Heart left ventricle (tissue), 16 donors: ENCODE data around the gene PAQR6. TPM values are rescaled to one million over a fixed set of nuclear protein-coding genes. Genes with fewer than 3 reads are reported as not detected.

ENCODE experiments used
- ATAC-seq, 4 donors: fragments of 200-7000 bp; cut with Tn5 transposase; one replicate each; pipeline ENCODE4 v1.9.1; 2020 to 2022; ENCODE audit warnings: moderate library complexity in 4 of 4, mild to moderate bottlenecking in 3 of 4, moderate number of reproducible peaks in 1 of 4
- DNase-seq, 5 donors: peaks; one replicate each; pipeline ENCODE4 v3.0.0-alpha.2; 2020
- H3K27ac ChIP-seq, 12 donors: fragments of 200-600 bp; sonication (generic) in 4 of 12; one replicate each; pipeline versions ENCODE4 v1.5.0 to v1.8.0; 2016 to 2022; ENCODE audit warnings: mild to moderate bottlenecking in 2 of 12
- H3K27me3 ChIP-seq, 9 donors: fragments of 200-600 bp; sonication (generic) in 2 of 9; one replicate each; pipeline versions ENCODE4 v1.5.1 to v1.8.0; 2016 to 2022; ENCODE audit warnings: mild to moderate bottlenecking in 3 of 9
- H3K36me3 ChIP-seq, 9 donors: fragments of 200-600 bp; sonication (generic) in 2 of 9; one replicate each; pipeline versions ENCODE4 v1.5.0 to v1.8.0; 2018 to 2022; ENCODE audit warnings: mild to moderate bottlenecking in 2 of 9
- H3K4me1 ChIP-seq, 12 donors: fragments of 200-600 bp; sonication (generic) in 4 of 12; one replicate each; pipeline versions ENCODE4 v1.5.0 to v1.8.0; 2016 to 2022; ENCODE audit warnings: mild to moderate bottlenecking in 3 of 12
- H3K4me3 ChIP-seq, 12 donors: fragments of 200-600 bp; sonication (generic) in 4 of 12; one replicate each; pipeline versions ENCODE4 v1.5.0 to v1.8.0; 2017 to 2022; ENCODE audit warnings: mild to moderate bottlenecking in 9 of 12, moderate library complexity in 4 of 12
- H3K9me3 ChIP-seq, 12 donors: fragments of 200-600 bp; sonication (generic) in 4 of 12; one replicate each; pipeline versions ENCODE4 v1.5.0 to v1.8.0; 2016 to 2022; ENCODE audit warnings: mild to moderate bottlenecking in 1 of 12
- CTCF ChIP-seq, 12 donors: fragments of 200-600 bp; sonication (generic) in 4 of 12; IDR thresholded peaks; one replicate each; pipeline versions ENCODE4 v1.5.0 to v1.8.0; 2018 to 2022; ENCODE audit warnings: antibody characterized with exemption in 12 of 12, mild to moderate bottlenecking in 5 of 12
- POLR2A ChIP-seq, 2 donors: fragments of 450-650 bp; IDR thresholded peaks; one replicate each; pipeline ENCODE4 v1.6.1; 2017; ENCODE audit warnings: antibody characterized with exemption in 2 of 2, mild to moderate bottlenecking in 2 of 2, moderate library complexity in 2 of 2
- WGBS, 4 donors: extraction: QIAGEN DNeasy Blood & Tissue Kit in 2 of 4; methylation state at CpG; one replicate each; pipeline versions ENCODE4 v1.1.5 to v1.1.7; 2013 to 2018; 5-methylcytosine and 5-hydroxymethylcytosine counted together
- intact Hi-C, 10 donors: fragments of 100-400 bp; cut with DNase I; formaldehyde crosslinking; loops; one replicate each; pipeline versions ENCODE4 v1.11.1 to v1.14.2; 2022
- polyA plus RNA-seq, 2 donors: library from polyadenylated mRNA; stranded (reverse); fragments of 200-250 nt; gene quantifications; one replicate each; pipeline ENCODE4 v1.2.3, GENCODE V29; 2013
- total RNA-seq, 9 donors: library from RNA; depleted of rRNA in 2 of 9; stranded (reverse); fragments of >200 nt in 2 of 9; fragmentation: NEBNext Ultra II Directional in 3 of 9; extraction: Animal tissue kit (Norgen Biotek cat#: 25700) in 3 of 9; gene quantifications; one replicate each; pipeline versions ENCODE4 v1.1.0 to v1.2.4, GENCODE V29; 2016 to 2023
- donor health status: ischemic (EF 13 %, LVEDD 7.1; RV severe dilation, severe dysfunction).
- donor health status: healthy with polysubstance abuse.
- donor health status: DM: no; HTN: yes; CAD: no.
- donor health status: DM: no; HTN: no; CAD: no.
- donor health status: ischemic (EF 25% LVEDD 6.9; RV normal size, moderate dysfunction).
- donor health status: ischemic (EF 25% LVEDD 5.7; RV mildly dilated, moderate dysfunction).
- donor health status: healthy.
- donor health status: DM: yes; HTN: yes; CAD: no.
- donor health status: ischemic (EF 35%, LVEDD 5.7; RV mildly dilated, moderate dysfunction).
- donor health status: nonischemic (EF 11% LVEDD 7.7; RV severe dilation, severe dysfunction).
- donor health status: DM: yes; HTN: yes; CAD: no.
- donor health status: PGD.
- donor health status: ischemic (EF 29% LVEDD 5.4; RV normal size, mild dysfunction).
- donor health status: nonischemic (EF 23%, LVEDD 6.1; RV moderate dilation, normal function).

PAQR6 gene
- total and polyA plus RNA-seq, 11 donors = 0.26 to 1.9 (median 0.90) TPM; not detected in 2

- intact Hi-C loops = no loop called here
- ATAC-seq (no peak), DNase-seq (no peak)
- H3K9me3 ChIP-seq = no peaks in the 10 kb centered on the region
- H3K36me3 ChIP-seq = peaks cover 0 to 70% (median 38%) of the 10 kb centered on the region in 9 donors
- 90 to 94% (median 93%) methylated on average over 8 of the region's 8 CpGs for WGBS, 4 donors
- peaks cover 0 to 66% (median 33%) of the 10 kb centered on the region in 12 donors for H3K4me1 ChIP-seq
- no peaks in the 10 kb centered on the region for H3K27me3 ChIP-seq
- H3K27ac ChIP-seq = no peak overlapping the region
- no peak overlapping the region for H3K4me3 ChIP-seq
- TF ChIP-seq POLR2A (IDR thresholded peaks at IDR 0.05) (no peak), CTCF (IDR thresholded peaks at IDR 0.05) (no peak)
Measured at GRCh38 chr1:156200044-156200443, 47.8 kb downstream of the PAQR6 start.

- Histone ChIP-seq H3K27me3 (no peaks in the 10 kb centered on the region), H3K9me3 (no peaks in the 10 kb centered on the region), H3K27ac (no peak overlapping the region), H3K4me1 (peaks cover 0 to 71% (median 41%) of the 10 kb centered on the region in 12 donors), H3K4me3 (no peak overlapping the region), H3K36me3 (peaks cover 0 to 62% (median 34%) of the 10 kb centered on the region in 9 donors)
- no peak for ATAC-seq
- WGBS, 4 donors = 82 to 89% (median 86%) methylated on average over 5 of the region's 5 CpGs
- intact Hi-C loops = loop anchor here in 1 of 10 donors (5.0 kb wide), 1 partner anchor 42 kb away; no protein-coding TSS in a partner anchor
- DNase-seq = no peak
- TF ChIP-seq POLR2A (IDR thresholded peaks at IDR 0.05) (no peak), CTCF (IDR thresholded peaks at IDR 0.05) (no peak)
Measured at GRCh38 chr1:156198831-156199349, 49.0 kb downstream of the PAQR6 start.

- WGBS, 4 donors = 49 to 64% (median 56%) methylated on average over 2 of the region's 2 CpGs
- DNase-seq (no peak), ATAC-seq (no peak)
- peak overlapping the region in 6 of 12 donors; percentile 1 to 38 (median 13) for H3K27ac ChIP-seq
- H3K4me1 ChIP-seq = peaks cover 0 to 59% (median 28%) of the 10 kb centered on the region in 12 donors
- no peak overlapping the region for H3K4me3 ChIP-seq
- H3K9me3 ChIP-seq = no peaks in the 10 kb centered on the region
- peaks cover 0 to 50% (median 23%) of the 10 kb centered on the region in 9 donors for H3K36me3 ChIP-seq
- intact Hi-C loops = loop anchor here in 1 of 10 donors (5.0 kb wide), 1 partner anchor 39 kb away; no protein-coding TSS in a partner anchor
- TF ChIP-seq CTCF (IDR thresholded peaks at IDR 0.05) (no peak), POLR2A (IDR thresholded peaks at IDR 0.05) (no peak)
- no peaks in the 10 kb centered on the region for H3K27me3 ChIP-seq
Measured at GRCh38 chr1:156196445-156196844, 51.4 kb downstream of the PAQR6 start.

- peaks cover 0 to 56% (median 27%) of the 10 kb centered on the region in 12 donors for H3K4me1 ChIP-seq
- WGBS, 4 donors = 67 to 73% (median 70%) methylated on average over 4 of the region's 4 CpGs
- DNase-seq = no peak
- no peaks in the 10 kb centered on the region for H3K27me3 ChIP-seq
- peak overlapping the region in 1 of 12 donors; percentile 38 for H3K27ac ChIP-seq
- H3K9me3 ChIP-seq = no peaks in the 10 kb centered on the region
- peaks cover 0 to 44% (median 18%) of the 10 kb centered on the region in 9 donors for H3K36me3 ChIP-seq
- no peak overlapping the region for H3K4me3 ChIP-seq
- no peak for ATAC-seq
- no peak for TF ChIP-seq POLR2A (IDR thresholded peaks at IDR 0.05)
- TF ChIP-seq CTCF (IDR thresholded peaks at IDR 0.05) = no peak
- intact Hi-C loops = loop anchor here in 2 of 10 donors (2.0 to 5.0 kb wide), 2 partner anchors 17 to 39 kb away; partner anchors contain the start of gene PMF1 (in 1 of the 2)
Measured at GRCh38 chr1:156195853-156196252, 52.0 kb downstream of the PAQR6 start.
